Keratinocyte (primary cell): ENCODE measurements around the gene RAB40A. TPM values are rescaled to one million over a fixed set of nuclear protein-coding genes. Genes with fewer than 3 reads are reported as not detected.

ENCODE experiments used
- DNase-seq: peaks from one replicate; pipeline ENCODE4 v3.0.0-alpha.2; 2011; ENCODE audit warnings: low read depth, missing footprints, low spot score
- FAIRE-seq: peaks from 2 replicates; lab custom pipeline; 2011; peaks lifted over from hg19 to GRCh38; lab: Jason Lieb, UNC
- H2AFZ ChIP-seq: 2 replicates; pipeline ENCODE4 v1.6.0; 2012; ENCODE audit warnings: low read length, control low read depth, inconsistent platforms; ENCODE audit not compliant: control insufficient read depth
- H3K27ac ChIP-seq: 2 replicates; pipeline ENCODE4 v1.5.1; 2011; ENCODE audit warnings: low read length; ENCODE audit not compliant: control insufficient read depth, insufficient read depth
- H3K27me3 ChIP-seq: 3 replicates; pipeline ENCODE4 v1.6.0; 2011; ENCODE audit warnings: low read length; ENCODE audit not compliant: control insufficient read depth, insufficient read depth; ENCODE audit errors: extremely low read depth
- H3K36me3 ChIP-seq, 2 experiments: 2 replicates in 1 of 2; 3 replicates in 1 of 2; pipeline ENCODE4 v1.5.1; 2011; ENCODE audit warnings: low read length in 2 of 2, mild to moderate bottlenecking in 1 of 2; ENCODE audit not compliant: control insufficient read depth in 2 of 2, insufficient read depth in 2 of 2; ENCODE audit errors: extremely low read depth in 1 of 2
- H3K4me1 ChIP-seq: 3 replicates; pipeline ENCODE4 v1.5.1; 2011; ENCODE audit warnings: low read length; ENCODE audit not compliant: control insufficient read depth, insufficient read depth; ENCODE audit errors: extremely low read depth
- H3K4me2 ChIP-seq: 3 replicates; pipeline ENCODE4 v1.6.0; 2011; ENCODE audit warnings: low read depth, low read length; ENCODE audit not compliant: control insufficient read depth, insufficient read depth; ENCODE audit errors: extremely low read depth
- H3K4me3 ChIP-seq, 3 experiments: fragments of 200-600 bp in 1 of 3; sonication (generic) in 1 of 3; 2 replicates in 2 of 3; 3 replicates in 1 of 3; pipeline ENCODE4 v1.5.1; 2011 to 2016; ENCODE audit warnings: low read length in 3 of 3, mild to moderate bottlenecking in 3 of 3, control low read depth in 2 of 3, inconsistent platforms in 1 of 3, low read depth in 1 of 3, mixed read lengths in 1 of 3, mixed run types in 1 of 3, moderate library complexity in 1 of 3; ENCODE audit not compliant: control insufficient read depth in 2 of 3, insufficient read depth in 2 of 3; ENCODE audit errors: extremely low read depth in 1 of 3
- H3K79me2 ChIP-seq: 2 replicates; pipeline ENCODE4 v1.6.0; 2012; ENCODE audit warnings: low read length; ENCODE audit not compliant: control insufficient read depth, insufficient read depth
- H3K9ac ChIP-seq: 3 replicates; pipeline ENCODE4 v1.6.0; 2011; ENCODE audit warnings: low read length; ENCODE audit not compliant: control insufficient read depth, insufficient read depth; ENCODE audit errors: extremely low read depth
- H3K9me1 ChIP-seq: 3 replicates; pipeline ENCODE4 v1.6.0; 2011; ENCODE audit warnings: low read length; ENCODE audit not compliant: control insufficient read depth, insufficient read depth; ENCODE audit errors: extremely low read depth
- H3K9me3 ChIP-seq: 2 replicates; pipeline ENCODE4 v1.5.1; 2012; ENCODE audit warnings: low read depth, low read length; ENCODE audit not compliant: control insufficient read depth
- H4K20me1 ChIP-seq: 3 replicates; pipeline ENCODE4 v1.6.0; 2011; ENCODE audit warnings: low read length; ENCODE audit not compliant: control insufficient read depth, insufficient read depth; ENCODE audit errors: extremely low read depth
- CTCF ChIP-seq, 3 experiments: IDR thresholded peaks in 1 of 3; conservative IDR thresholded peaks in 1 of 3; optimal IDR thresholded peaks in 1 of 3; 2 replicates in 2 of 3; 3 replicates in 1 of 3; pipeline versions ENCODE3 to v1.5.1; 2011; ENCODE audit warnings: low read length in 3 of 3, mild to moderate bottlenecking in 3 of 3, moderate library complexity in 2 of 3, control low read depth in 1 of 3, inconsistent platforms in 1 of 3; ENCODE audit not compliant: insufficient read depth in 2 of 3; ENCODE audit errors: extremely low read depth in 1 of 3
- EZH2 ChIP-seq: IDR thresholded peaks from one replicate; pipeline ENCODE4 v1.6.1; 2012; ENCODE audit warnings: inconsistent platforms, mild to moderate bottlenecking, low read length, moderate library complexity
- dilution Hi-C: fragments of 300-500 bp; cut with MboI; formaldehyde crosslinking; loops from one replicate; pipeline ENCODE4 v1.7.0; 2020; ENCODE audit warnings: low sequenced_read_pairs; ENCODE audit not compliant: extremely low pct_ligation_motif_present
- polyA plus RNA-seq, 5 experiments: library from polyadenylated mRNA; depleted of rRNA in 3 of 5; stranded (reverse) in 3 of 5; stranded (forward) in 1 of 5; unstranded in 1 of 5; fragments of >200 nt; gene quantifications; 1 replicate in 1 of 5; 2 replicates in 3 of 5; 3 replicates in 1 of 5; pipeline versions ENCODE4 v1.2.1 to v1.2.3, GENCODE V29; 2011 to 2012; ENCODE audit warnings: missing spikeins in 2 of 5, low read depth in 1 of 5, low replicate concordance in 1 of 5

RAB40A gene
- polyA plus RNA-seq, 1 donor (not counting 4 experiments of a cell fraction or from before 2014, with no cell fraction given), result 0.33 TPM

GRCh38 chrX:103513476-103514108, 5.7 kb downstream of the RAB40A start:
- Histone ChIP-seq H3K9ac (no peak overlapping the region), H2AFZ (no peak overlapping the region), H3K79me2 (no peaks in the 10 kb centered on the region), H3K4me2 (no peak overlapping the region), H4K20me1 (no peaks in the 10 kb centered on the region), H3K9me1 (no peaks in the 10 kb centered on the region), H3K4me3 (no peak overlapping the region), H3K9me3 (no peaks in the 10 kb centered on the region), H3K27me3 (no peaks in the 10 kb centered on the region), H3K4me1 (no peaks in the 10 kb centered on the region), H3K36me3 (no peaks in the 10 kb centered on the region), H3K27ac (no peak overlapping the region)
- no peak for DNase-seq
- no peak for FAIRE-seq
- TF ChIP-seq EZH2 (no peak), CTCF (optimal IDR thresholded peaks at IDR 0.05 in 1 of 3, IDR thresholded peaks at IDR 0.05 in 1 of 3, conservative IDR thresholded peaks at IDR 0.05 in 1 of 3; ENCODE audit: extremely low read depth in 1 of 3, insufficient read depth in 2 of 3, low read length in 3 of 3) (no peak)
- dilution Hi-C loops, result no loop called here

- no peaks in the 10 kb centered on the region for H3K36me3 ChIP-seq
- TF ChIP-seq EZH2 (no peak), CTCF (optimal IDR thresholded peaks at IDR 0.05 in 1 of 3, IDR thresholded peaks at IDR 0.05 in 1 of 3, conservative IDR thresholded peaks at IDR 0.05 in 1 of 3; ENCODE audit: extremely low read depth in 1 of 3, insufficient read depth in 2 of 3, low read length in 3 of 3) (no peak)
- H3K27me3 ChIP-seq, result no peaks in the 10 kb centered on the region
- no peak overlapping the region for H3K4me2 ChIP-seq
- dilution Hi-C loops, result no loop called here
- H4K20me1 ChIP-seq, result no peaks in the 10 kb centered on the region
- H3K27ac ChIP-seq, result no peak overlapping the region
- H3K9ac ChIP-seq, result no peak overlapping the region
- no peak overlapping the region for H2AFZ ChIP-seq
- no peaks in the 10 kb centered on the region for H3K9me1 ChIP-seq
- DNase-seq (no peak), FAIRE-seq (no peak)
- H3K9me3 ChIP-seq, result no peaks in the 10 kb centered on the region
- no peak overlapping the region for H3K4me3 ChIP-seq
- no peaks in the 10 kb centered on the region for H3K4me1 ChIP-seq
- H3K79me2 ChIP-seq, result no peaks in the 10 kb centered on the region
These were observed 6.2 kb downstream of the RAB40A start for GRCh38 chrX:103513067-103513466.
